B cell (primary cell): ENCODE measurements around the gene WDR86. TPM values are rescaled to one million over a fixed set of nuclear protein-coding genes. Genes with fewer than 3 reads are reported as not detected.

Experiments
- ATAC-seq: fragments of 200-7000 bp; cut with Tn5 transposase; one replicate; pipeline ENCODE4 v1.10.0; 2021; ENCODE audit warnings: low read depth, mild to moderate bottlenecking, moderate number of reproducible peaks, moderate library complexity
- CTCF ChIA-PET: fragments of 350-600 bp; sonication (Branson Sonifier 250); formaldehyde crosslinking; loops from one replicate; lab custom pipeline; 2021; ENCODE audit warnings: antibody characterized with exemption, inconsistent platforms; lab: Charles Lee
- POLR2A ChIA-PET: fragments of 350-600 bp; sonication (Branson Sonifier 250); formaldehyde crosslinking; loops from one replicate; lab custom pipeline; 2021; ENCODE audit warnings: antibody characterized with exemption; lab: Charles Lee
- DNase-seq: peaks from one replicate; pipeline ENCODE4 v3.0.0; 2013
- H2AFZ ChIP-seq: 2 replicates; pipeline ENCODE4 v1.6.1; 2012; ENCODE audit warnings: mild to moderate bottlenecking, low read depth, low read length; ENCODE audit not compliant: insufficient read depth, poor library complexity, severe bottlenecking
- H3K27ac ChIP-seq, 2 donors: 1 replicate in 1 of 2; 2 replicates in 1 of 2; pipeline ENCODE4 v1.5.1; 2012 to 2013; ENCODE audit warnings: low read length in 2 of 2, mild to moderate bottlenecking in 2 of 2, moderate library complexity in 1 of 2
- H3K27me3 ChIP-seq, 4 experiments: fragments of 200-600 bp in 1 of 4; sonication (generic) in 1 of 4; replicated peaks in 1 of 4; 1 replicate in 2 of 4; 2 replicates in 2 of 4; pipeline versions ENCODE4 v1.6.1 to v1.7.0; 2013 to 2016; ENCODE audit warnings: low read length in 3 of 4, mild to moderate bottlenecking in 2 of 4, mixed read lengths in 1 of 4, moderate library complexity in 1 of 4; ENCODE audit not compliant: insufficient read depth in 4 of 4, control insufficient read depth in 3 of 4; ENCODE audit errors: control extremely low read depth in 1 of 4
- H3K36me3 ChIP-seq, 2 experiments: replicated peaks in 1 of 2; 1 replicate in 1 of 2; 2 replicates in 1 of 2; pipeline versions ENCODE4 v1.6.1 to v1.7.1; 2013; ENCODE audit warnings: low read length in 1 of 2; ENCODE audit not compliant: insufficient read depth in 2 of 2, control insufficient read depth in 1 of 2; ENCODE audit errors: control extremely low read depth in 1 of 2, extremely low read depth in 1 of 2
- H3K4me1 ChIP-seq, 2 donors: fragments of 200-600 bp in 1 of 2; sonication (generic) in 1 of 2; 1 replicate in 1 of 2; 2 replicates in 1 of 2; pipeline versions ENCODE4 v1.5.1 to v1.6.1; 2013 to 2017; ENCODE audit warnings: low read length in 2 of 2; ENCODE audit not compliant: control insufficient read depth in 2 of 2, insufficient read depth in 2 of 2
- H3K4me2 ChIP-seq: replicated peaks from 2 replicates; pipeline ENCODE3; 2012; ENCODE audit warnings: mild to moderate bottlenecking, low read depth, low read length; ENCODE audit not compliant: poor library complexity, severe bottlenecking
- H3K4me3 ChIP-seq, 5 experiments: fragments of 200-600 bp in 1 of 5; sonication (generic) in 1 of 5; 1 replicate in 3 of 5; 2 replicates in 2 of 5; pipeline versions ENCODE4 v1.5.1 to v1.7.0; 2011 to 2016; ENCODE audit warnings: low read length in 4 of 5, mild to moderate bottlenecking in 4 of 5, low read depth in 2 of 5, control low read depth in 1 of 5, moderate library complexity in 1 of 5; ENCODE audit not compliant: insufficient read depth in 1 of 5; ENCODE audit errors: control extremely low read depth in 1 of 5, extremely low read depth in 1 of 5
- H3K79me2 ChIP-seq: fragments of 200-600 bp; sonication (generic); one replicate; pipeline ENCODE4 v1.6.0; 2016; ENCODE audit warnings: low read length; ENCODE audit not compliant: control insufficient read depth, insufficient read depth
- H3K9ac ChIP-seq: fragments of 200-600 bp; sonication (generic); 2 replicates; pipeline ENCODE4 v1.6.1; 2017; ENCODE audit warnings: mild to moderate bottlenecking, low read length, moderate library complexity
- H3K9me3 ChIP-seq, 3 donors: one replicate each; pipeline versions ENCODE4 v1.6.1 to v1.7.1; 2013; ENCODE audit warnings: low read length in 2 of 3; ENCODE audit not compliant: control insufficient read depth in 2 of 3, insufficient read depth in 1 of 3; ENCODE audit errors: control extremely low read depth in 1 of 3
- H4K20me1 ChIP-seq: 2 replicates; pipeline ENCODE4 v1.6.0; 2012; ENCODE audit warnings: mild to moderate bottlenecking, low read length; ENCODE audit not compliant: insufficient read depth, control insufficient read depth, poor library complexity, severe bottlenecking
- H3K27ac Mint-ChIP-seq: one replicate; pipeline ENCODE4 v1.8.0; 2021; ENCODE audit warnings: mixed read lengths
- H3K27me3 Mint-ChIP-seq: one replicate; pipeline ENCODE4 v1.8.0; 2021; ENCODE audit warnings: mixed read lengths
- H3K4me1 Mint-ChIP-seq: one replicate; pipeline ENCODE4 v1.8.0; 2021; ENCODE audit warnings: mixed read lengths
- H3K4me3 Mint-ChIP-seq: one replicate; pipeline ENCODE4 v1.8.0; 2021; ENCODE audit warnings: mixed read lengths
- H3K9me3 Mint-ChIP-seq: one replicate; pipeline ENCODE4 v1.8.0; 2022; ENCODE audit warnings: mixed read lengths; ENCODE audit not compliant: insufficient read depth
- CTCF ChIP-seq: fragments of 200-600 bp; IDR thresholded peaks from one replicate; pipeline ENCODE4 v1.8.0; 2022; ENCODE audit warnings: antibody characterized with exemption, mild to moderate bottlenecking
- EZH2 ChIP-seq: IDR thresholded peaks from 2 replicates; pipeline ENCODE4 v1.6.1; 2012; ENCODE audit warnings: borderline replicate concordance, low read depth, mild to moderate bottlenecking, moderate library complexity, low read length; ENCODE audit not compliant: insufficient read depth, poor library complexity, severe bottlenecking
- WGBS: methylation state at CpG from one replicate; pipeline ENCODE4 v1.1.5; 2013; ENCODE audit warnings: missing lambda C conversion rate; ENCODE audit not compliant: insufficient coverage; 5-methylcytosine and 5-hydroxymethylcytosine counted together
- intact Hi-C: fragments of 100-400 bp; cut with micrococcal nuclease; formaldehyde crosslinking; loops from one replicate; pipeline ENCODE4 v1.10.0; 2022
- polyA plus RNA-seq: library from polyadenylated mRNA; depleted of rRNA; stranded (reverse); fragments of >200 nt; gene quantifications from 2 replicates; pipeline ENCODE4 v1.2.3, GENCODE V29; 2012
- total RNA-seq, 2 donors: library from RNA; stranded (reverse); fragments of 120-200 nt in 1 of 2; gene quantifications; 1 replicate in 1 of 2; 2 replicates in 1 of 2; pipeline versions ENCODE4 v1.2.3 to v1.2.4, GENCODE V29; 2013 to 2022

WDR86 gene
- total and polyA plus RNA-seq, 2 donors (not counting 1 experiment from before 2014, with no cell fraction given): 1.4 to 1.5 TPM

- WGBS: 65% methylated on average over 31 of the region's 32 CpGs
- Mint-ChIP-seq H3K27me3 (peaks cover 10% of the 10 kb centered on the region), H3K9me3 (no peaks in the 10 kb centered on the region), H3K4me1 (peaks cover 23% of the 10 kb centered on the region), H3K4me3 (peak overlapping the region; percentile 87), H3K27ac (peak overlapping the region; percentile 92)
- H3K27me3 ChIP-seq: peaks cover 0 to 12% (median 6%) of the 10 kb centered on the region in 4 experiments
- H4K20me1 ChIP-seq: no peaks in the 10 kb centered on the region
- peak overlapping the region; percentile 80 to 82 for H3K27ac ChIP-seq
- peak overlapping the region; percentile 100 for H3K4me2 ChIP-seq
- peak overlapping the region; percentile 62 for H2AFZ ChIP-seq
- DNase-seq: no peak
- H3K4me3 ChIP-seq: peak overlapping the region; percentile 9 to 83 (median 53)
- H3K36me3 ChIP-seq: peaks cover 0 to 30% of the 10 kb centered on the region in 2 experiments
- intact Hi-C loops: loop anchor here (1.0 kb wide), 3 partner anchors 12 to 68 kb away; no protein-coding TSS in a partner anchor
- TF ChIP-seq CTCF (no peak), EZH2 (no peak)
- peaks cover 18 to 23% of the 10 kb centered on the region in 2 donors for H3K4me1 ChIP-seq
- no peaks in the 10 kb centered on the region for H3K79me2 ChIP-seq
- peaks cover 0 to 14% (median 0%) of the 10 kb centered on the region in 3 donors for H3K9me3 ChIP-seq
- CTCF ChIA-PET: interaction anchor here (1.3 to 2.3 kb wide), 3 partner anchors 12 to 68 kb away, joined by 3 to 10 read pairs (median 5); no protein-coding TSS in a partner anchor
- POLR2A ChIA-PET: interaction anchor here (0.5 to 0.6 kb wide), 3 partner anchors 20 to 82 kb away, joined by 3 to 7 read pairs (median 5); no protein-coding TSS in a partner anchor
- H3K9ac ChIP-seq: peak overlapping the region; percentile 80
- ATAC-seq: no peak
Observed at GRCh38 chr7:151380199-151381097, 29.4 kb downstream of the WDR86 start.
